ENCODE results near the gene ZNF546.
"Not testable (repeated sequence)": the region's sequence is repeated elsewhere in the genome, so short reads cannot be mapped to it uniquely, and the experiment has no call there.

Gene ZNF546

DNA sequence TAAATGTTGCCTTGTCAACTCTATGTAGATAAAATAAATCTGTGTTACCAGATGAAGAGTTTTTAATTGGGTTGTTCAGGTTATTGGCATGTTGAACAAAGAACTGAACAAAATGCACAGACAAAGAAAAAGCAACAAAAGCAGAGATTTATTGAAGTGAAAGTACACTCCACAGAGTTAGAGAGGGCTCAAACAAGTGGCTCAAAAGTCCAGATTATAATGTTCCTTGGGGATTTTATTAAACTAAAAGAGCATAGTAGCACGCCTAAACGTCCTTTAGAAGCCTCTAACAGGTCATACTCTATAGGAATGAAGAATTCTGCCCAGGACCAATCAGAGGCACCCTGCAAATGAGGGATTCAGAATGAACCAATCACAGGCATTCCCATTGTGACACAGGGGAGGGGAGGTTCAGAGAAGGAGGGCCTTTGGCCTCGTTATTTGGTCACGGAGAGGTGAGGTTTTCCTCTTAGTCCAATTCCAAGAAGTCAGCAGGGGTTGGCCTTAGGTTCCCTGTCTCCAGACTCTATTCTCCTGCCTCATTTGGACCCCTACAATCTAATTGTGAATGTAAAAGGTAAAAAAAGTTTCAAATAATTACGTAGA, 13.1 kb upstream of the ZNF546 start:
- no peak for DNase-seq (ENCODE audit: low read depth, low spot score)

DNA sequence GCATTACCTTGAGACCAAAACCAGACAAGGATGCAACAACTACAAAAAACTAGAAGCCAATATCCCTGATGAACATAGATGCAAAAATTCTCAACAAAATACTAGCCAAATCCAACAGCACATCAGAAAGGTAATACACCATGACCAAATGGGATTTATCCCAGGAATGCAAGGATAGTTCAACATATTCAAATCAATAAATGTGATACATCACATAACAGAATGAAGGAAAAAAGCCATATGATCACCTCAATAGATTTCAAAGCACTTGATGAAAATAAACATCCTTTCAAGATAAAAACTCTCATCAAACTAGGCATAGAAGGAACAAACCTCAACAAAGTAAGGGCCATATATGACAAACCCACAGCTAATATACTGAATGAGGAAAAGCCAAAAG, 10.2 kb upstream of the ZNF546 start:
- no peak for DNase-seq (ENCODE audit: low read depth, low spot score)

More for the DNA sequence above, 13.1 kb upstream of the ZNF546 start:
- no peak overlapping the region for H3K27ac ChIP-seq

DNA sequence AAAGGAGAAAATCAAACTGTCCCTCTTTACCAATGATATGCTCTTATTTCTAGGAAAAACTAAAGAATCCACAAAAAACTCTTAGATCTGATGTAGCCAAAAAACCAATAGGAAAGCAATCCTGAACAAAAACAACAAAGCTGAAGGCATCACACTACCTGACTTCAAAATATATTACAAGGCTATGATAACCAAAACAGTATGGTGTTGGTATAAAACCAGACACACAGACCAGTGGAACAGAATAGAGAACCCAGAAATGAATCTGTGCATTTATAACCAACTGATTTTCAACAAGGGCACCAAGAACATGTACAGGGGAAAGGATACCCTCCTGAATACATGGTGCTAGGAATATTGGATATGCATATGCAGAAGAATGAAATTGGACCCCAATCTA, 9.7 kb upstream of the ZNF546 start:
- no peak for DNase-seq (ENCODE audit: low read depth, low spot score)
- H3K27ac ChIP-seq, result no peak overlapping the region

More for the DNA sequence above, 10.2 kb upstream of the ZNF546 start:
- H3K27ac ChIP-seq, result no peak overlapping the region

- DNase-seq (ENCODE audit: low read depth, low spot score), result no peak
- H3K27ac ChIP-seq, result no peak overlapping the region
These were observed 9.3 kb upstream of the ZNF546 start for GRCh38 chr19:39987596-39987995.

DNA sequence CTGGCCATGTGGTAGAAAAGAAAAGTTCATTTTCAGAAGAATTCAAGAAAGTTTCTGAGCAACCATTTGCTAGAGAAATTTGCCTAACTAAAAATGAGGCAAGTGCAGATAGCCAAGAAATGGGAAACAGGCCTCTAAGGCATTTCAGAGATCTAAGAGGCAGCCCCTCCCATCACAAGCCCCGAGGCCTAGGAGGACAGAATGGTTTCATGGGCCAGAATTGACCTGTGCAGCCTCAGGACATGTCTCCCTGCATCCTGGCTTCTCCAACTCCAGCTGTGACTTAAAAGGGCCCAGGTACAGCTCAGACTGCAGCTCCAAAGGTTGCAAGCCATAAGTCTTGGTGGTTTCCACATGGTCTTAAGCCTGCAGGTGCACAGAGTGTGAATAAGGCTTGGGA, 3.3 kb upstream of the ZNF546 start:
- H3K27ac ChIP-seq, result no peak overlapping the region
- no peak for DNase-seq (ENCODE audit: low read depth, low spot score)

DNA sequence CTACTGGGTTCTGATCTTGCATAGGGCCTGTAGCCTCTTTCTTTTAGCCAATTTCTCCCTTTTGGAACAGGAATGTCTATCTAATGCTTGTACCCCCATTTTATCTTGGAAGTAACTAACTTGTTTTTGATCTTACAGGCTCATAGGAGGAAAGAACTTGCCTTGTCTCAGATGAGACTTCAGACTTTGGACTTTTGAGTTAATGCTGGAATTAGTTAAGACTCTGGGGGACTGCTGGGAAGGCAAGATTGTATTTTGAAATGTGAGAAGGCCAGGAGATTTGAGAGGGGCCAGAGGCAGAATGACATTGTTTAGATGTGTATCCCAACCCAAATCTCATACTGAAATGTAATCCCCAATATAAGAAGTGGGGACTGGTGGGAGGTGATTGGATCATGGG, 2.5 kb upstream of the ZNF546 start:
- no peak for DNase-seq (ENCODE audit: low read depth, low spot score)
- H3K27ac ChIP-seq, result no peak overlapping the region

DNA sequence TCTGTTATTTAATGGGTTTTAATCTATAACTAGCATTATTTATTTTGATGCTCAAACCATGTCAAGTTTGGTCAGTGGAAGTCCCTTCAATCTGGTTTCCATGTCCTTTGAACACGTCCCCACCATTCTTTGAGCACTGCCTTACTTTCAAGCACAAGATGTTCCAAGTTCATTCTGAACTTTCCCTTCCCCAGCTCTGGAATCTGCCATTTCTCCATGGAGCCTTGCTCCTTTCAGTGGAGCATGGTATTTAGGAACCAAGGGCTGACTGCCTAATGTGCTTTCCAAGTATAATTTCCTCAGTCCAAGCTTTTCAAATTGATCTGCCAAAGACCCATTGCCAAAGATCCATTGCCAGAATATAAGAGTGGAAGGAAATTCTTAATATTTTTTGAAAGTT, 1.1 kb upstream of the ZNF546 start:
- no peak overlapping the region for H3K27ac ChIP-seq
- no peak for DNase-seq (ENCODE audit: low read depth, low spot score)

GRCh38 chr19:39996218-39996810, 546 bp upstream of the ZNF546 start:
- peak; percentile 37 for DNase-seq (ENCODE audit: low read depth, low spot score)
- peak overlapping the region; percentile 69 for H3K27ac ChIP-seq

DNA sequence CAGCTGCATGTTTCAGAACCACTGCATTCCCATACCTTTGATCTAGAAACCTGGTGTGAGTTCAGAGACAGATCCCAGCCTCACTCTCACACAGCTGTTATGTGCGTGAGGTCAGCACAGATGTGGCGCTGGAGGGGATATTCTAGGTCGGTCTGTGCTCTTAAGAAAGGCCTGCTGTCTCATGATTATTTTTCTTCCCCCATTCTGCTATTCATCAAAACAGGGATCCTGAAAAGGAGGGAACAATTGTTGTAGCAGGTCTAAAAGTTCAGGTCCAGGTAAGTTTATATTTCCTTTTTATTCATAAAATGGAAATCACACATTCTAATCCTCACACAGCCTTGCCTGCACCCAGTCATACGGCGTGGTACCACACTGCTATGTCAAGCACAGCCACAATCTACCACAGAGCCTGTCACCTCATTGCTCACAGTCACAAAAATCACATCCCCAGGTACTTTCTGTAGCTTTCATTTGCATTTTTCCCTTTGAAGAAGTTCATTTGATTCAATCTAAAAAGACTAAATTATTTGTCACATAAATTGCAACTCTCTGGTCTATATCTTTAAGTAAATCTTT, 867 bp downstream of the ZNF546 start:
- no peak overlapping the region for H3K27ac ChIP-seq
- no peak for DNase-seq (ENCODE audit: low read depth, low spot score)

DNA sequence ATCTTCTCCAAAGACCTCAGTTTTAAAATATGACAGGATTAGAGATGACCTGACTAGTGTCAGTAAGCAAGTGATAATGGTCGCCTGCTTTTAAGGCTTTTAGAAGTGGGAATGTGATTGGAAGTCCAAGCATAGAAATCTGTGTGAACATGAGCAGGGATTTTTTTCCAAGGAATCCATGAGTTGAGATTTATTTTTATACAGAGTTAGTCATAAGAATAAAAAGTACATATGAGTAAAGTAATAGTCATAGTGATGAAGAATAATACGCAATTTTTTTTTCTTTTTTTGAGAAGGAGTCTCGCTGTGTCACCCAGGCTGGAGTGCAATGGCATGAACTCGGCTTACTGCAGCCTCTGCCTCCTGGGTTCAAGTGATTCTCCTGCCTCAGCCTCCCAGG, 1.6 kb downstream of the ZNF546 start:
- DNase-seq (ENCODE audit: low read depth, low spot score), result no peak
- no peak overlapping the region for H3K27ac ChIP-seq

DNA sequence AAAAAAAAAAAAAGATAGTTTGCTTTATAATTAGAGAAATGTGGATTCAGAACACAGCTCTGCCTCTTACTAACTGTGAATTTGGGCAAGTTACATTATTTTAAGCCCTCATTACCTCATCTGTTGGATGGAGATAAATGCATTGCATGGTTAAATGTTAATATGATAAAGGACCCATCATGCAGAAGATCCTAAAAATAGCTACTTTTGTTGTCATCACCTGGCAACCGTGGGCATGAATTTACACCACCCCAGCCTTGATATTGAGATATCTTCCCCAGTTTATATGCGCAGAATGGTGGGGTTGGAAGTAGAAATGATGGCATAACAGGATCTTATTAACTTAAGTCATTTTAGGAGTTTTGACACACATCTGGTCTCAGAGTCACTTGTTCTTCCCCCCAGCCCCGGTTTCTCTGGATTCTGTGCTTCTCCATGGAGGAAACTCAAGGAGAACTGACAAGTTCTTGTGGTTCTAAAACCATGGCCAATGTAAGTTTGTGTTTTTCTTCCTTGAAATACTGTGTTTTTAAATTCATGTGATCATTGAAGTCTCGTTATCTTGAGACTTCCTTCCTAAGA, 8.9 kb downstream of the ZNF546 start:
- no peak overlapping the region for H3K27ac ChIP-seq

GRCh38 chr19:40006273-40006691, 9.4 kb downstream of the ZNF546 start:
- no peak overlapping the region for H3K27ac ChIP-seq
- peak; percentile 39 for DNase-seq (ENCODE audit: low read depth, low spot score)

More for the DNA sequence above, 8.9 kb downstream of the ZNF546 start:
- no peak for DNase-seq (ENCODE audit: low read depth, low spot score)

- H3K27ac ChIP-seq, result no peak overlapping the region
- no peak for DNase-seq (ENCODE audit: low read depth, low spot score)
These were observed 12.8 kb downstream of the ZNF546 start for GRCh38 chr19:40009674-40010073.

GRCh38 chr19:40013991-40014390, 17.1 kb downstream of the ZNF546 start:
- H3K27ac ChIP-seq, result no peak overlapping the region
- no peak for DNase-seq (ENCODE audit: low read depth, low spot score)

DNA sequence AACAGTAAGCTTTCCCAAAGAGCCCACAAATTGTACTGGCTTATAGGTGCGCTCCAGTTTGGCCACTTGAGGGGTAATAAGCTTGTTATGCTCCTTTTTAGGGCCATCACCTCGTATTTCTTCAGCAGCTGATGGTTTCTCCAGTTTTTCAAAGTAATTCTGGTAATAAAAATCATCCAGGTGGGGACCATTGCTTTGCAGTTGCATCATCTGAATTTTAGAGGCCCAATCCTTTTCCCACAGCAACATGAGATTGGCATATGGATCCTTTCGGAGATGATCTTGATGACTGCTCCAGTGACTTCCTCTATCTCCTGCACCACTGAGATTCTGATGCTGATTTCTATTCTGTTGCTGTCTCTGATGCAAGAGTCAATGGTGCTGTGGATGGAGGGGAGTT, 27.1 kb downstream of the ZNF546 start:
- no peak for DNase-seq (ENCODE audit: low read depth, low spot score)
- H3K27ac ChIP-seq, result no peak overlapping the region

DNA sequence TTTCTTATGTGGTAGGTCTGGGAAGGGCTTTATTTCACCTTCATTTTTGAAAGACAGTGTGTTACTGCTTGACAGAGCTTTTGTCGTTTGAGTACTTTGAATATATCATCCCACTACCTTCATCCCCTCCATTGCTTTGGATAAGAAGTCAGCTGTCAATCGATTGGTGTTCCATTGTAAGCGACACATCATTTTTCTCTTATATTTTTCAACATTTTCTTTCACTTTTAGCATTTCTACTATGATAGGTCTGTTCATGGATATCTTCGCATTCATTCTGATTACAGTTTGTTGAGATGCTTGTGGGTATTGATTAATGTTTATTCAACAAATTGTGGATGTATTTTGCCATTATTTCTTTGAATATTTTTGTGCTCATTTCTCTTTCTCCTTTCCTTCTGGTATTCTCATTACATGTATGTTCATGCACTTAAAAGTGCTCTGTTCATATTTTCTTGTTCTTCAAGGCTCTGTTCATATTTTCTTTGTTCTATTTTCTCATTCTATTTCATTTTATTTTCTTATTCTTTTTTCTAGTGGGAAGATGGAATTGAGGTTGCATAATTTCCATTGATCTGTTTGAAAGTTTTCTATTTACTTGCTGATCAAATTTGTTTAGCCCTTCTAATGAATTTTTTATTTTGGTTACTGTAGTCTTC, 29.2 kb downstream of the ZNF546 start:
- H3K27ac ChIP-seq, result no peak overlapping the region
- DNase-seq (ENCODE audit: low read depth, low spot score), result no peak

DNA sequence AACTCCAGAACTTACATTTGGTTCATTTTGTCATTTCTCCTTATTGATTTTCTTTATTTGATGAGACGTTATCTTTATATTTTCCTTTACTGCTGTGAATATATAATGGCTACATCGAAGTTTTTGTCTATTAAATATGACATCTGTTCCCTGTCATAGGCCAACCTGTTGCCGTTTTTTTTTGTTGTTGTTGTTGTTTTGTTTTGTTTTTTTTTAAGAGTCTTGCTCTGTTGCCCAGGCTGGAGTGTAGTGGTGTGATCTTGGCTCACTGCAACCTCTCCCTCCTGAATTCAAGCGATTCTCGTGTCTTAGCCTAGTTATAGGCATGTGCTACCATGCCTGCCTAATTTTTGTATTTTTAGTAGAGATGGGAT, 29.7 kb downstream of the ZNF546 start:
- no peak for DNase-seq (ENCODE audit: low read depth, low spot score)
- H3K27ac ChIP-seq, result no peak overlapping the region

- no peak overlapping the region for H3K27ac ChIP-seq
- no peak for DNase-seq (ENCODE audit: low read depth, low spot score)
These were observed 37.2 kb downstream of the ZNF546 start for GRCh38 chr19:40033989-40034560.

DNA sequence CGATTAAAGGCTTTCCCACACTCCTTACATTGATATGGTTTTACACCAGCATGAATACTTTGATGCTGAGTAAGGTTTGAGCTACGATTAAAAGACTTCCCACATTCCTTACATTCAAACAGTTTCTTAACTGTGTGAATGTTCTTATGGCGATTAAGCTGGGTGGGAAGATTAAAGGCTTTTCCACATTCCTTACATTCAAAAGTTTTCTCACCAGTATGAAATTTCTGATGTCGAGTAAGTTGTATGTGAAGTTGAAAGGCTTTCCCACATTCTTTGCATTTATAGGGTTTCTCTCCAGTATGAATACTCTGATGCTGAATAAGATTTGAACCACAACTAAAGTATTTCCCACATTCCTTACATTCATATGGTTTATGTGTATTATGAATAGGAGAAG, 39.1 kb downstream of the ZNF546 start:
- no peak for DNase-seq (ENCODE audit: low read depth, low spot score)
- no peak overlapping the region for H3K27ac ChIP-seq

DNA sequence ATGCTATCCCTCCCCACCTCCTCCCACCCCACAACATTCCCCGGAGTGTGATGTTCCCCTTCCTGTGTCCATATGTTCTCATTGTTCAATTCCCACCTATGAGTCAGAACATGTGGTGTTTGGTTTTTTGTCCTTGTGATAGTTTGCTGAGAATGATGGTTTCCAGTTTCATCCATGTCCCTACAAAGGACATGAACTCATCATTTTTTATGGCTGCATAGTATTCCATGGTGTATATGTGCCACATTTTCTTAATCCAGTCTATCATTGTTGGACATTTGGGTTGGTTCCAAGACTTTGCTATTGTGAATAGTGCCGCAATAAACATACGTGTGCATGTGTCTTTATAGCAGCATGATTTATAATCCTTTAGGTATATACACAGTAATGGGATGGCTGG, 41.2 kb downstream of the ZNF546 start:
- not testable (repeated sequence) for DNase-seq (ENCODE audit: low read depth, low spot score); H3K27ac ChIP-seq

DNA sequence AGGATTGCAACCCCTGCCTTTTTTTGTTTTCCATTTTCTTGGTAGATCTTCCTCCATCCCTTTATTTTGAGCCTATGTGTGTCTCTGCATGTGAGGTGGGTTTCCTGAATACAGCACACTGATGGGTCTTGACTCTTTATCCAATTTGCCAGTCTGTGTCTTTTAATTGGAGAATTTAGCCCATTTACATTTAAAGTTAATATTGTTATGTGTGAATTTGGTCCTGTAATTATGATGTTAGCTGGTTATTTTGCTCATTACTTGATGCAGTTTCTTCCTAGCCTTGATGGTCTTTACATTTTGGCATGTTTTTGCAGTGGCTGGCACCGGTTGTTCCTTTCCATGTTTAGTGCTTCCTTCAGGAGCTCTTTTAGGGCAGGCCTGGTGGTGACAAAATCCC, 44.9 kb downstream of the ZNF546 start:
- H3K27ac ChIP-seq; DNase-seq (ENCODE audit: low read depth, low spot score): not testable (repeated sequence)

All from epithelial cell of prostate (primary cell).